ENCODE measurements around the gene CBX4. TPM values are rescaled to one million over a fixed set of nuclear protein-coding genes. Genes with fewer than 3 reads are reported as not detected.
A peak's percentile ranks its signal among the peaks of the same experiment; 100 is the strongest.

Gene CBX4
- total and polyA plus RNA-seq, 2 of the 13 experiments (the other 11 are each of a cell fraction or from before 2014, with no cell fraction given) = 25.8 to 50.8 TPM

DNA sequence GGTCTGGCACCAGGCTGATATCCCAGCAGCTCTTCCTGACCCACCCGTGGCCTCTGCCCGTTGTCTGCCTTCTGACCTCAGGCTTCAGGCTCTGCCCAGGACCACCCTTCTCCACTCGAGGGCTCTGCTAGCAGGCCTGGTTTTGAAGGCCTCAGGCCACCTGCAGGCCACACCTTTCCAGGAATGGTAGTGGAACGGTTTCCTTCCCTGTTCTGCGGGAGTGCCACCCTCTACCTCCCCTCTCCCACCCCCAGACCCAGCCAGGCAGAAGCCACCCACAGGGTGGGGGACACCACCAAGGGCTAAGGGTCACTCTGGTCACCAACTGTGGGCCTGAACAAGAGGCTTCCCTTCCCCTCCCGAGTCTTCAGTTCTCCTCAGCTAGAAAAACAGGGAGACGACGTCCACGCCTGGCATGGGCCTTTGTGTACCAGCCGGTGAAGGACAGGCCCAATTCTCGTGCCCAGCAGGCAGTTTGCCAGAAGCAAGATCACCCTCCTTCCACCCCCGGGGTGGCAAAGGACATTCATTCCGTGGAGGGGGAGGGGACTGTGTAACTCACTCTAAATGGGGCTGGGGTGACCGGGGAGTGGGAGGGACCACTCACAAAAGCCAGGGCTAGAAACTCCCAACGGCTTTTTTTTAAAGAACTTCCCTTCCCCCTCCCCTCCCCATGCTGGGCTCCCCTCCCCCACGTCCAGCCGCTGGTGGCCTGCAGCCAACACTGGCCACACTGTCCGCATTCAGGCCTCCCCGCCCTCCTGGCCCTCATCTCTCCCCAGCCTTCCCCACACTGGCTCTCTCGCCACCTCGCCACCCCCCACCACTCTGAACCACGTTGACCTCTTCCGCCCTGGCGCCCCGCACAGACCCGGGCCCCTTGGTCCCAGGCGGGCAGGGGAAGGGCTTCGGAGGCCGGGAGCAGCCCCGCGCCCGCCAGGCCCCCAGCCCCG lies 7.7 kb downstream of the CBX4 start (continued):
- TF ChIP-seq ZNF609 (CRISPR knock-in tag; IDR thresholded peaks at IDR 0.05; ENCODE audit: borderline replicate concordance) (peak; percentile 76), POLR2G (IDR thresholded peaks at IDR 0.05; ENCODE audit: low read depth, low read length) (no peak), ZNF329 (CRISPR knock-in tag; IDR thresholded peaks at IDR 0.05; ENCODE audit: low read depth) (0 out of 2 replicates have a peak, but pooled peaks have one; percentile 80), NR2C2 (CRISPR knock-in tag; IDR thresholded peaks at IDR 0.05; ENCODE audit: borderline replicate concordance) (peak; percentile 30; the same call in 1 of the 2 replicates), SRF (IDR thresholded peaks at IDR 0.05; ENCODE audit: low read depth, low read length) (no peak), YY1 (IDR thresholded peaks at IDR 0.05; ENCODE audit: insufficient read depth, insufficient replicate concordance, low read depth, low read length) (no peak), ZNF660 (CRISPR knock-in tag; IDR thresholded peaks at IDR 0.05; ENCODE audit: borderline replicate concordance, low read depth) (no peak), ZFP90 (CRISPR knock-in tag; IDR thresholded peaks at IDR 0.05; ENCODE audit: borderline replicate concordance) (no peak), ONECUT2 (CRISPR knock-in tag; IDR thresholded peaks at IDR 0.05) (no peak; the same call in 1 of the 2 replicates), ZSCAN25 (CRISPR knock-in tag; IDR thresholded peaks at IDR 0.05) (peak; percentile 55; the same call in 1 of the 2 replicates), SMAD3 (CRISPR knock-in tag; IDR thresholded peaks at IDR 0.05) (no peak), NFYC (CRISPR knock-in tag; IDR thresholded peaks at IDR 0.05) (no peak; the same call in 1 of the 2 replicates)
- TF ChIP-seq, protein P1, sequence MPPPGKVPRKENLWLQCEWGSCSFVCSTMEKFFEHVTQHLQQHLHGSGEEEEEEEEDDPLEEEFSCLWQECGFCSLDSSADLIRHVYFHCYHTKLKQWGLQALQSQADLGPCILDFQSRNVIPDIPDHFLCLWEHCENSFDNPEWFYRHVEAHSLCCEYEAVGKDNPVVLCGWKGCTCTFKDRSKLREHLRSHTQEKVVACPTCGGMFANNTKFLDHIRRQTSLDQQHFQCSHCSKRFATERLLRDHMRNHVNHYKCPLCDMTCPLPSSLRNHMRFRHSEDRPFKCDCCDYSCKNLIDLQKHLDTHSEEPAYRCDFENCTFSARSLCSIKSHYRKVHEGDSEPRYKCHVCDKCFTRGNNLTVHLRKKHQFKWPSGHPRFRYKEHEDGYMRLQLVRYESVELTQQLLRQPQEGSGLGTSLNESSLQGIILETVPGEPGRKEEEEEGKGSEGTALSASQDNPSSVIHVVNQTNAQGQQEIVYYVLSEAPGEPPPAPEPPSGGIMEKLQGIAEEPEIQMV (CRISPR knock-in tag; IDR thresholded peaks at IDR 0.05; ENCODE audit: low read depth) = 0 out of 2 replicates have a peak, but pooled peaks have one; percentile 26
- TF ChIP-seq, protein P2, sequence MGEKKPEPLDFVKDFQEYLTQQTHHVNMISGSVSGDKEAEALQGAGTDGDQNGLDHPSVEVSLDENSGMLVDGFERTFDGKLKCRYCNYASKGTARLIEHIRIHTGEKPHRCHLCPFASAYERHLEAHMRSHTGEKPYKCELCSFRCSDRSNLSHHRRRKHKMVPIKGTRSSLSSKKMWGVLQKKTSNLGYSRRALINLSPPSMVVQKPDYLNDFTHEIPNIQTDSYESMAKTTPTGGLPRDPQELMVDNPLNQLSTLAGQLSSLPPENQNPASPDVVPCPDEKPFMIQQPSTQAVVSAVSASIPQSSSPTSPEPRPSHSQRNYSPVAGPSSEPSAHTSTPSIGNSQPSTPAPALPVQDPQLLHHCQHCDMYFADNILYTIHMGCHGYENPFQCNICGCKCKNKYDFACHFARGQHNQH (CRISPR knock-in tag; IDR thresholded peaks at IDR 0.05) = 0 out of 2 replicates have a peak, but pooled peaks have one; percentile 64
- TF ChIP-seq, protein P3, sequence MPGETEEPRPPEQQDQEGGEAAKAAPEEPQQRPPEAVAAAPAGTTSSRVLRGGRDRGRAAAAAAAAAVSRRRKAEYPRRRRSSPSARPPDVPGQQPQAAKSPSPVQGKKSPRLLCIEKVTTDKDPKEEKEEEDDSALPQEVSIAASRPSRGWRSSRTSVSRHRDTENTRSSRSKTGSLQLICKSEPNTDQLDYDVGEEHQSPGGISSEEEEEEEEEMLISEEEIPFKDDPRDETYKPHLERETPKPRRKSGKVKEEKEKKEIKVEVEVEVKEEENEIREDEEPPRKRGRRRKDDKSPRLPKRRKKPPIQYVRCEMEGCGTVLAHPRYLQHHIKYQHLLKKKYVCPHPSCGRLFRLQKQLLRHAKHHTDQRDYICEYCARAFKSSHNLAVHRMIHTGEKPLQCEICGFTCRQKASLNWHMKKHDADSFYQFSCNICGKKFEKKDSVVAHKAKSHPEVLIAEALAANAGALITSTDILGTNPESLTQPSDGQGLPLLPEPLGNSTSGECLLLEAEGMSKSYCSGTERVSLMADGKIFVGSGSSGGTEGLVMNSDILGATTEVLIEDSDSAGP (CRISPR knock-in tag; IDR thresholded peaks at IDR 0.05; ENCODE audit: borderline replicate concordance) = no peak; the same call in 1 of the 2 replicates
